Mesodermal cell (in vitro differentiated cells): ENCODE data around the gene RBM19.

ENCODE experiments used
- H3K27ac ChIP-seq: 2 replicates; pipeline ENCODE4 v1.7.0; 2013; ENCODE audit warnings: mild to moderate bottlenecking, low read depth, low read length, moderate library complexity; ENCODE audit not compliant: severe bottlenecking
- H3K36me3 ChIP-seq: 2 replicates; pipeline ENCODE4 v1.7.1; 2013; ENCODE audit warnings: mild to moderate bottlenecking, low read length, moderate library complexity; ENCODE audit not compliant: control insufficient read depth, insufficient read depth
- H3K4me1 ChIP-seq: one replicate; pipeline ENCODE4 v1.7.1; 2013; ENCODE audit warnings: mild to moderate bottlenecking, low read length; ENCODE audit not compliant: insufficient read depth, control insufficient read depth, poor library complexity, severe bottlenecking
- H3K4me3 ChIP-seq: 2 replicates; pipeline ENCODE4 v1.7.0; 2013; ENCODE audit warnings: low read length, control low read depth, mild to moderate bottlenecking; ENCODE audit not compliant: insufficient read depth, poor library complexity, severe bottlenecking; ENCODE audit errors: extremely low read depth
- H3K9me3 ChIP-seq: 2 replicates; pipeline ENCODE4 v1.7.1; 2013; ENCODE audit warnings: mild to moderate bottlenecking, low read length, moderate library complexity; ENCODE audit not compliant: control insufficient read depth
- WGBS, 2 experiments: methylation state at CpG; one replicate each; pipeline ENCODE4 v1.1.5; 2013; ENCODE audit warnings: missing lambda C conversion rate in 2 of 2; ENCODE audit not compliant: insufficient coverage in 2 of 2; 5-methylcytosine and 5-hydroxymethylcytosine counted together

RBM19 gene

DNA sequence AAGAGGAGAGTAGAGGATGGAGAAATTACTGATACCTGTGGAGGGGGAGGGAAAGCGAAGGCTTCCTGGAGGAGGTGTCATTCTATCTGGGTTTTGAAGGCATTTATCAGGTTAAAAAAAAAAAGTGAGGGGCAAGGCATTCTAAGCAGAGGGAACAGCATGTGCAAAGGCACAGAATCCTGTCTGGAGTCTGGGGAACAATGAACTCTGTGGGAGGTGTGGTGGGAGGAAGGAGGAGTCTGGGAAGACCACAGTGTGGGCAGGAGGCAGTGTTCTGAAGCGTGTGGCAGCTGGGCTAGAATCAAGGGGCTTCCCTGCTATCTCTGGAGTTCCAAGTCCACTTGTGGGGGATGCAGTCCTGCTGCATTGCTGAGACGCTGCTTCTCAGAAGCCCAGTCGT, 123.4 kb downstream of the RBM19 start:
- Histone ChIP-seq H3K36me3 (peaks cover 23% of the 10 kb centered on the region), H3K4me1 (peaks cover 4% of the 10 kb centered on the region), H3K4me3 (no peak overlapping the region), H3K9me3 (no peaks in the 10 kb centered on the region), H3K27ac (no peak overlapping the region)
- 95 to 100% methylated on average over 4 of the region's 4 CpGs for WGBS, 2 experiments

DNA sequence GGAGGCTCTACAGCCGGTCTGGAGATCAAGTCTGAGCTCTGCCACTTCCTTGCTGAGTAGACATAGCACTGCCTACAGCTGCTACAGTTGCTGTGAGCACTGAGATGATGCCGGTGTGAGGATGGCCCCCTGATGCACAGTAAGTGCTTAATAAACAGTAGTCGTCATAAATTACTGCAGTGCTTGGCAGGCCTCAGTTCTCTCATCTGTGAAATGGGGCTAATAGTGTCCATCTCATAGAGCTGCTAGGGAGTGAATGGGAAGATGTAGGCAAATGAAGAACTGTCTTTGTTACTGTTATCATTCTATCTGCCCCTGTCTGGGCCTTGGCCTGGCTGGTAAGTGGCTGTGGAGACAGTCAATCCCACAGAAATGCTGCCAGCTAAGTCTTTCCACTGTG, 124.3 kb downstream of the RBM19 start:
- WGBS, 2 experiments, result 96 to 100% methylated on average over 3 of the region's 3 CpGs
- Histone ChIP-seq H3K27ac (no peak overlapping the region), H3K36me3 (peaks cover 15% of the 10 kb centered on the region), H3K4me1 (peaks cover 4% of the 10 kb centered on the region), H3K4me3 (no peak overlapping the region), H3K9me3 (no peaks in the 10 kb centered on the region)

DNA sequence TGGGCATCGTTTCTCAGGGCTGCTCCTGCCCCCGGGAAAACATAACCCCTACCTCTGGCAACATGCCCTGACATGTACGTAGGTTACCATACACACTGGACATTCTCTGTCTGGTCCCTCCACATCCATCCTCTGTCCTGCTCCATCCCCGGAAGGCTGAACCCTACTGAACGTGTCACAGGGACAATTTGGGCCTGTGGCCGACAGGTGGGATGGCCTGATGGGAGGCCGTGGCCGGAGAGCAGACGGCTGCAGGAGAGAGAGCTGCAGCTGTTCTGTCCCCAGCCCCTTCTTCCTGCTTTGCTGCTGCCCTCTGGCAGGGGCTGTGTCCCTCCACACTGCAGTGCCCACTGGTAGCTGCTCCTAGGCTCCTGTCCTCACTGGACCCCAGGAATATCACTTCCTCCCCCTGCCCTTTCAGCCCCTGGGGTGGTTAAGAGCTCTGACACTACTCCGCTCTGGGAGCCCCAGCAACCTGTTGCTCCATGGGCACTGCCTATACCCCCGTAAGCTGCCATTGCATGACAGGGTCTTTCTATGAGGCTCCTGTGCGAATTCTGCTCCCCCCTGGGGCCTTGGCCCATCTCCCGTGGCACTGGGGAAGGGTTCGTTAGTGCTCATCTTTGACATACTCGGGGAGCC, 125.6 kb downstream of the RBM19 start:
- H3K9me3 ChIP-seq, result no peaks in the 10 kb centered on the region
- H3K36me3 ChIP-seq, result peaks cover 5% of the 10 kb centered on the region
- H3K27ac ChIP-seq, result no peak overlapping the region
- peaks cover 4% of the 10 kb centered on the region for H3K4me1 ChIP-seq
- 90 to 93% methylated on average over 12 to 14 of the region's 15 CpGs for WGBS, 2 experiments
- H3K4me3 ChIP-seq, result no peak overlapping the region

DNA sequence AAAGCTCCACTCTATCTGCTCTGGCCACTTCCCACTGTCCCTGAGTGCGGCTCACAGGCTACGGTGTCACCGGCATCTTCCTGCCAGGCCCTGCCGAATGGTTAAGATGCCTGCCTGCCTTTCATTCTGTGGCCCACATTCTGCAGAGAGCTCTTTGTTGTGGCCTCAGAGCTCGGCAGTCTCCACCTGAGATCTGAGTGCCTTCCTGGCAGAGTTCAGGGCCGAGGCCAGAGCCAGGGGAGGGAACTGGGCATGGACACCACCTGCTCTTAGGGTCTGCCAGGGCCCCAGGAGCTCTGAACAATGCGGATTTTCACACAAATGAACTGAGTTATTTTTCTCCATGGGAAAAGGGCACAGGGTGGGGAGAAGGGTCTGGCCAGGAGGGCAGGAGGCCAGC, 127.2 kb downstream of the RBM19 start:
- Histone ChIP-seq H3K36me3 (peaks cover 2% of the 10 kb centered on the region), H3K27ac (no peak overlapping the region), H3K9me3 (no peaks in the 10 kb centered on the region), H3K4me1 (peaks cover 4% of the 10 kb centered on the region), H3K4me3 (no peak overlapping the region)
- WGBS, 2 experiments, result 93 to 96% methylated on average over 7 of the region's 7 CpGs

DNA sequence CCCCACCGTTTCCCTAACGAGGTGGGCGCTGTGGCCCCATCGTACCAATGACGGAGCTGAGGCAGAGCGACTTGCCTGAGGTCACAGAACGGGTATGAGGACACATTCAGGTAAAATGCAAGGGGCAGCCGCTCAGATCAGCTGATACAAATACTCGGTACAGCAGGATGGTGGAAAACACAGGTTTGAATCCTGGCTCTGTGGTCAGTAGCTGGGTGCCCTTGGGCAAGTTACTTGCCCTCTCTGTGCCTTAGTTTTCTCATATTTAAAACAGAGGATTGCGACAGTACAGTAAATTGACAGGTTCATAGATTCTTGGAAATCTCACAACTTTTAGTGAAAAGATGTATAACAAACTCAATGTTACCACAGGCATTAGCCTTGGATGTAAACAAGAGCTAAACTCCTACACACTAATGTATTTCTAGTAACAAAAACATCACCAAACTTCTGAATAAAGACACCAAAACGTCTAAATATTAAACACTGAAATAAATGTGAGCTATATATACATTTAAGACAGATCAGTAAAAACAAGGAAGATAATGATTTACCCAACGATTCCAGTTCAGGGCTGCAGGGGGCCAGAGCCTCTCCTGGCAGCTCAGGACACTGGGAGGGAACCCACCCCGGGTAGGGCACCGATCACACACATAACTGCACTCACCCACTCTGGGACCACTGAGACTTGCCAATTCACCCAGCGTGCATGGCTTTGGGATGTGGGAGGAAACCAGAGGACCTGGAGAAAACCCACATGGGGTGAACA, 128.4 kb downstream of the RBM19 start:
- 84 to 93% methylated on average over 6 to 13 of the region's 15 CpGs for WGBS, 2 experiments
- Histone ChIP-seq H3K27ac (no peak overlapping the region), H3K4me3 (no peak overlapping the region), H3K36me3 (no peaks in the 10 kb centered on the region), H3K9me3 (no peaks in the 10 kb centered on the region), H3K4me1 (peaks cover 4% of the 10 kb centered on the region)

DNA sequence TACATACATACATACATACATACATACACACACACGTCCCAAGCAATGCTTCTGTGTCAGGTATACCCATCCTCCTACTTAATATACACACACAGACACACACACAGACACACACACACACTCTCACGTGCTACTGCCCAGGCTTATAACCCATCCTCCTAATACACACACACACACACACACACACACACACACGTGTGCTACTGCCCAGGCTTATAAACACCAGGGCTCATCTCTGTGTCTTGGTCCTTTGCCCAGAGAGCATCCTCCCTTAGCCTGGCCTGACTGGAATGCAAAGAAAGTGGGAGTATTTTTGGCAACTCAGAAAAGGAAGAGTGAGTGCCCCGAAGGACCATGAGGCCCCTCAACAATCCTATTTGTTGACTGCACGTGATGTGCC, 129.0 kb downstream of the RBM19 start:
- WGBS, 2 experiments, result 89 to 92% methylated on average over 4 of the region's 5 CpGs
- peaks cover 4% of the 10 kb centered on the region for H3K4me1 ChIP-seq
- no peak overlapping the region for H3K27ac ChIP-seq
- no peaks in the 10 kb centered on the region for H3K36me3 ChIP-seq
- H3K9me3 ChIP-seq, result no peaks in the 10 kb centered on the region
- H3K4me3 ChIP-seq, result no peak overlapping the region

DNA sequence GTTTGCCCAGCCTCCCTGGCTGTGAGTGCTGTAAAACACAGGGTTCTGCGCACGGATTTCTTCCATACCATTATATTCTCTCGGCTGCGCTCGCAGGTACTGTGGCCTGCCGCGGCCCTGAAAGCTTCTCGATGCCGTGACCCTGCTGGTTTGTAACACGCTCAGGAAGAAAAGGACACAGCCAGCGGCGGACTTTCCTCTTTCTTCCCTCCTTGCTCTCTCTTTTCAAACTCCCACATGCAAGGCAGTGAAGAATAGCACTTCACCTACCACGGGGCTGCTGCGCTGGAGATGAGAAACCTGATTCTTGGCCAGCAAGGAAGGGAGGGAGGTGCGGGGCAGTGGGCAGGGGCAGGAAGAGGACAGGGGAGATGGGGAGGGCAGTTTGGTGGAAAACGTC, 130.2 kb downstream of the RBM19 start:
- Histone ChIP-seq H3K4me3 (no peak overlapping the region), H3K9me3 (no peaks in the 10 kb centered on the region), H3K27ac (no peak overlapping the region), H3K36me3 (no peaks in the 10 kb centered on the region), H3K4me1 (peaks cover 4% of the 10 kb centered on the region)
- 88 to 89% methylated on average over 11 to 12 of the region's 16 CpGs for WGBS, 2 experiments

DNA sequence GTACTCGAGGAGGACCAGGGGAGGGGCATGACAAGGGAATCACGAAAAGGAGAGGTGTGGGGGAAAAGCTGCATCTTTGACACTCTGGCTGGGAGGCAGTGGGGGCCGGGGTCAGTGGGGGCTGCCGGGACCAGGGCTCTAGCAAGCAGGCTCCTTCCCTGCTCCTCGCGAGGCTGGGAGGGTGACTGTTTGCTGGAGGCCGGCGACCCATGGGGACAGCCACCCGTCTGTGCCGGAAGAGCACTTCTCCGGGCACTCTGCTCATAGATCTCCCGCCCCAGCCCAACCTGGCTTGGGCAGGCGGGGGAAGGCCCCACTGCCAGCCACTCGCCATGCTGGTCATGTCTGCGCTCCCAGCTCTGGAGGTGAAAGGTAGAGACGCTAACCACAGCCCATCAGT, 130.7 kb downstream of the RBM19 start:
- Histone ChIP-seq H3K27ac (no peak overlapping the region), H3K4me3 (no peak overlapping the region), H3K36me3 (no peaks in the 10 kb centered on the region), H3K4me1 (peaks cover under 1% of the 10 kb centered on the region), H3K9me3 (no peaks in the 10 kb centered on the region)
- 90 to 95% methylated on average over 14 to 16 of the region's 16 CpGs for WGBS, 2 experiments

DNA sequence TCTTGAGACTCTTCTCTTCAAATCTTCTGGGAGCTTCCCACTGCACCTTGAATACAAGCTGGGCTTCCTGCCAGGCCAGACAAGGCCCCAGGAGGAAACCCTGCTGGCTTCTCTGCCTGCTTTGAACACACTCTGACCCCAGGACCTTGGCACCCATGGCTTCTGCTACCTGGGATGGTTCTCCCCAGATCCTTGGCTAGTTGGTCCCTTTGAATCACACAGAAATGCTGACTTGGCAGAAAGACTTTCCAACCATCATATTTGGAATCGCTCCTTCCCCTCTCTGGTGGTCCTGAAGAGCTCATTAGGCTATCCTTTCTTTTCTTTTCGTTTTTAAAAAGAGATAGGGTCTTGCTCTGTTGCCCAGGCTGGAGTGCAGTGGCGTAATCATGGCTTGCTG, 132.7 kb downstream of the RBM19 start:
- WGBS, 2 experiments, result 88 to 90% methylated on average over 3 of the region's 3 CpGs
- Histone ChIP-seq H3K27ac (no peak overlapping the region), H3K4me3 (no peak overlapping the region), H3K9me3 (no peaks in the 10 kb centered on the region), H3K36me3 (no peaks in the 10 kb centered on the region), H3K4me1 (no peaks in the 10 kb centered on the region)

DNA sequence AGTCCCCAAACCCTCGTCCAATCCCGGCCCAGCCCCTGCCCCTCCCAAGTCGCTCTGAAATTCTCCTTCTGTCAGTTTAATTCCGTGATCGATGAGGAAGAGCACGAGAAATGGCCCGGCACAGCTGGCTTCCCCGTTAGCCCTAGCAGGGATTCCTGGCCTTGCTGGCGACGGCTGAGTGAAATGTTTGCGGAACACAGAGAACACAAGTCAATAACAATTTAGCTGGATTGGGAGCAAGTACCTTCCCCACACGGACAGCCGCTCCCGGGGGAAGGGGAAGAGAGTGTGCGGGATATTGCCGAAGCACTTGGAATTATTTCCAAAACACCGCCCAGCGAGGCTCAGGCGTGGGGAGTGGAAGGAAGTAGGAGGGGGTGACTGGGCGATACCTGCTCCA, 134.6 kb downstream of the RBM19 start:
- 85 to 90% methylated on average over 14 to 17 of the region's 20 CpGs for WGBS, 2 experiments
- Histone ChIP-seq H3K4me1 (no peaks in the 10 kb centered on the region), H3K27ac (no peak overlapping the region), H3K36me3 (no peaks in the 10 kb centered on the region), H3K4me3 (no peak overlapping the region), H3K9me3 (no peaks in the 10 kb centered on the region)

DNA sequence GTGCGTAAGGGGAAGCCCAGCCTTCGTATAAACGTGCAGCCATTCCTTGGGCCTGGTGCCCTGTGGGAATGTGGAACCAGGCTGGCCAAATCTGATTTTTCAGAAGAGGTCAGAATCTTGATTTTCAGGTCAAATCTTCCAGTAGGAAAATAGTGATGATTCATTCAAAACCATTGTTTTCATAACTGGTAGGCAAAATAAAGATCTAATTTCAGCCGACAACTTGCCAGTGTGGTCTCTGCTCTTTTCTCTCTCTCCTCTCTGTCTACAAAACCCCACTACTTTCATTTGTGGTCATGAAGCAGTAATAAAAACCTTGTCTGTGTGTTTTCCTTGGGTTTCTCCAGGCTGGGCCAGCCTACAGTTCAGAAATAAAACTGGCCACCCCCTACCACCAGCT, 135.1 kb downstream of the RBM19 start:
- H3K9me3 ChIP-seq, result no peaks in the 10 kb centered on the region
- no peaks in the 10 kb centered on the region for H3K4me1 ChIP-seq
- WGBS, 2 experiments, result 92 to 100% methylated on average over 1 to 3 of the region's 4 CpGs
- no peaks in the 10 kb centered on the region for H3K36me3 ChIP-seq
- H3K27ac ChIP-seq, result no peak overlapping the region
- no peak overlapping the region for H3K4me3 ChIP-seq
